ENCODE data around the gene ZNF446. TPM values are rescaled to one million over a fixed set of nuclear protein-coding genes. Genes with fewer than 3 reads are reported as not detected.
"Not testable (repeated sequence)": the region's sequence is repeated elsewhere in the genome, so short reads cannot be mapped to it uniquely, and the experiment has no call there.

The ZNF446 gene
- total RNA-seq, 1 donor from 2014 or later: 6.0 TPM

DNA sequence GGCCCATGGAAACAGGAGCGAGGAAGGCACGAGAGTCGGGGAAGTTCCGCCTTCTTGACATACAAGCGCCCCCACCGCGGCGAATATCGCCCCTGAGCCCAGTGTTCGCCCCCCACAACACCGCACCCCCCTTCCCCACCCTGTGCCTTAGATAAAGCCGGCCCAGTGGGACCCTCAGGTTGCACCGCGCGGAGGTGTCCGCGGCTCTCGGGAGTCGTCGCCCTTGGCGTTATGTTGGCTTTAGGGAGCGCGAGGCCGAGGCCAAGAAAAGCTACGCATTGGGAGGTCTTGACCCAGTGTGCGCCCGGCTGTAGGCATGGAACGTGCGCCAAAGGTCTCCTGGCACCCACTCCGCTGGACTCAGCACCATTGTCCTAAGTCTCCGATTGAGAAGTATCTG, 35.6 kb upstream of the ZNF446 start:
- FAIRE-seq: no peak
- no peak for TF ChIP-seq EZH2 (IDR thresholded peaks at IDR 0.05; ENCODE audit: insufficient read depth, low read length)
- TF ChIP-seq, protein P1, sequence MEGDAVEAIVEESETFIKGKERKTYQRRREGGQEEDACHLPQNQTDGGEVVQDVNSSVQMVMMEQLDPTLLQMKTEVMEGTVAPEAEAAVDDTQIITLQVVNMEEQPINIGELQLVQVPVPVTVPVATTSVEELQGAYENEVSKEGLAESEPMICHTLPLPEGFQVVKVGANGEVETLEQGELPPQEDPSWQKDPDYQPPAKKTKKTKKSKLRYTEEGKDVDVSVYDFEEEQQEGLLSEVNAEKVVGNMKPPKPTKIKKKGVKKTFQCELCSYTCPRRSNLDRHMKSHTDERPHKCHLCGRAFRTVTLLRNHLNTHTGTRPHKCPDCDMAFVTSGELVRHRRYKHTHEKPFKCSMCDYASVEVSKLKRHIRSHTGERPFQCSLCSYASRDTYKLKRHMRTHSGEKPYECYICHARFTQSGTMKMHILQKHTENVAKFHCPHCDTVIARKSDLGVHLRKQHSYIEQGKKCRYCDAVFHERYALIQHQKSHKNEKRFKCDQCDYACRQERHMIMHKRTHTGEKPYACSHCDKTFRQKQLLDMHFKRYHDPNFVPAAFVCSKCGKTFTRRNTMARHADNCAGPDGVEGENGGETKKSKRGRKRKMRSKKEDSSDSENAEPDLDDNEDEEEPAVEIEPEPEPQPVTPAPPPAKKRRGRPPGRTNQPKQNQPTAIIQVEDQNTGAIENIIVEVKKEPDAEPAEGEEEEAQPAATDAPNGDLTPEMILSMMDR (IDR thresholded peaks at IDR 0.05; ENCODE audit: insufficient read depth, low read depth, low read length): no peak
- H3K9ac ChIP-seq (ENCODE audit: low read length): peak overlapping the region; percentile 55
- peaks cover 14% of the 10 kb centered on the region for H3K4me1 ChIP-seq (ENCODE audit: insufficient read depth, low read length)
- H3K79me2 ChIP-seq (ENCODE audit: insufficient read depth, low read length): peaks cover 24% of the 10 kb centered on the region
- H2AFZ ChIP-seq (ENCODE audit: low read depth, low read length): peak overlapping the region; percentile 90
- H3K36me3 ChIP-seq (ENCODE audit: insufficient read depth, low read length): peaks cover 13% of the 10 kb centered on the region
- peak overlapping the region; percentile 91 for H3K4me2 ChIP-seq (ENCODE audit: low read length)
- no peaks in the 10 kb centered on the region for H4K20me1 ChIP-seq (ENCODE audit: insufficient read depth, low read length)
- Mint-ChIP-seq H3K4me1 (ENCODE audit: low read depth, unreplicated experiment) (peaks cover 3% of the 10 kb centered on the region), H3K9me3 (ENCODE audit: unreplicated experiment) (peaks cover 54% of the 10 kb centered on the region), H3K4me3 (ENCODE audit: unreplicated experiment) (peak overlapping the region; percentile 80), H3K36me3 (ENCODE audit: low read depth, unreplicated experiment) (peaks cover 33% of the 10 kb centered on the region), H3K27ac (ENCODE audit: unreplicated experiment) (peak overlapping the region; percentile 90), H3K27me3 (ENCODE audit: low read depth, unreplicated experiment) (peaks cover 40% of the 10 kb centered on the region)
- H3K9me3 ChIP-seq (ENCODE audit: insufficient read depth, low read depth, low read length): peaks cover 33% of the 10 kb centered on the region
- no peak for DNase-seq (ENCODE audit: low read depth)
- no peaks in the 10 kb centered on the region for H3K27me3 ChIP-seq (ENCODE audit: insufficient read depth, low read length)
- peak overlapping the region; percentile 81 for H3K4me3 ChIP-seq (ENCODE audit: insufficient read depth, low read depth, low read length)
- peak overlapping the region; percentile 41 for H3K27ac ChIP-seq (ENCODE audit: low read depth, low read length)

DNA sequence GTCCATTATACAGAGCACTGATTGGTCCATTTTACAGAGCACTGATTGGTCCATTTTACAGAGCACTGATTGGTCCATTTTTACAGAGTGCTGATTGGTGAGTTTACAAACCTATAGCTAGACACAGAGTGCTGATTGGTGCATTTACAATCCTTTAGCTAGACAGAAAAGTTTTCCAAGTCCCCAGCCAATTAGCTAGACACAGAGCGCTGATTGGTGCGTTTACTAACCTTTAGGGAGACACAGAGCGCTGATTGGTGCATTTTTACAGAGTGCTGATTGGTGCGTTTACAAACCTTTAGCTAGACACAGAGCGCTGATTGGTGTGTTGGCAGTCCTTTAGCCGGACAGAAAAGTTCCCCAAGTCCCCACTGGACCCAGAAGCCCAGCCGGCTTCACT, 33.2 kb upstream of the ZNF446 start:
- not testable (repeated sequence) for DNase-seq (ENCODE audit: low read depth); H3K4me2 ChIP-seq (ENCODE audit: low read length); H3K27me3 ChIP-seq (ENCODE audit: insufficient read depth, low read length); H2AFZ ChIP-seq (ENCODE audit: low read depth, low read length); H4K20me1 ChIP-seq (ENCODE audit: insufficient read depth, low read length); H3K4me3 ChIP-seq (ENCODE audit: insufficient read depth, low read depth, low read length); H3K4me1 Mint-ChIP-seq (ENCODE audit: low read depth, unreplicated experiment); FAIRE-seq; H3K36me3 ChIP-seq (ENCODE audit: insufficient read depth, low read length); H3K4me3 Mint-ChIP-seq (ENCODE audit: unreplicated experiment); H3K9ac ChIP-seq (ENCODE audit: low read length); H3K27ac Mint-ChIP-seq (ENCODE audit: unreplicated experiment); H3K27ac ChIP-seq (ENCODE audit: low read depth, low read length)
- Mint-ChIP-seq H3K36me3 (ENCODE audit: low read depth, unreplicated experiment) (peaks cover 19% of the 10 kb centered on the region), H3K9me3 (ENCODE audit: unreplicated experiment) (peaks cover 49% of the 10 kb centered on the region), H3K27me3 (ENCODE audit: low read depth, unreplicated experiment) (peaks cover 43% of the 10 kb centered on the region)
- H3K9me3 ChIP-seq (ENCODE audit: insufficient read depth, low read depth, low read length): peaks cover 17% of the 10 kb centered on the region
- peaks cover 16% of the 10 kb centered on the region for H3K79me2 ChIP-seq (ENCODE audit: insufficient read depth, low read length)
- peaks cover 14% of the 10 kb centered on the region for H3K4me1 ChIP-seq (ENCODE audit: insufficient read depth, low read length)

- not testable (repeated sequence) for H3K79me2 ChIP-seq (ENCODE audit: insufficient read depth, low read length); H3K36me3 Mint-ChIP-seq (ENCODE audit: low read depth, unreplicated experiment); H3K9ac ChIP-seq (ENCODE audit: low read length); H3K4me1 Mint-ChIP-seq (ENCODE audit: low read depth, unreplicated experiment); H3K27me3 ChIP-seq (ENCODE audit: insufficient read depth, low read length); H3K4me3 Mint-ChIP-seq (ENCODE audit: unreplicated experiment); H3K4me3 ChIP-seq (ENCODE audit: insufficient read depth, low read depth, low read length); DNase-seq (ENCODE audit: low read depth); H3K27ac Mint-ChIP-seq (ENCODE audit: unreplicated experiment); H3K4me1 ChIP-seq (ENCODE audit: insufficient read depth, low read length); H3K4me2 ChIP-seq (ENCODE audit: low read length); H3K27ac ChIP-seq (ENCODE audit: low read depth, low read length); FAIRE-seq; H3K36me3 ChIP-seq (ENCODE audit: insufficient read depth, low read length); H2AFZ ChIP-seq (ENCODE audit: low read depth, low read length); H4K20me1 ChIP-seq (ENCODE audit: insufficient read depth, low read length); H3K9me3 ChIP-seq (ENCODE audit: insufficient read depth, low read depth, low read length)
- peaks cover 30% of the 10 kb centered on the region for H3K27me3 Mint-ChIP-seq (ENCODE audit: low read depth, unreplicated experiment)
- peaks cover 17% of the 10 kb centered on the region for H3K9me3 Mint-ChIP-seq (ENCODE audit: unreplicated experiment)
These were observed 27.3 kb upstream of the ZNF446 start for GRCh38 chr19:58448860-58449259.

GRCh38 chr19:58449980-58450379, 26.2 kb upstream of the ZNF446 start:
- Mint-ChIP-seq H3K27me3 (ENCODE audit: low read depth, unreplicated experiment) (peaks cover 23% of the 10 kb centered on the region), H3K9me3 (ENCODE audit: unreplicated experiment) (peaks cover 15% of the 10 kb centered on the region)
- FAIRE-seq; H3K27ac Mint-ChIP-seq (ENCODE audit: unreplicated experiment); H3K36me3 ChIP-seq (ENCODE audit: insufficient read depth, low read length); H3K27me3 ChIP-seq (ENCODE audit: insufficient read depth, low read length); H3K9ac ChIP-seq (ENCODE audit: low read length); H4K20me1 ChIP-seq (ENCODE audit: insufficient read depth, low read length); H3K27ac ChIP-seq (ENCODE audit: low read depth, low read length); H3K4me2 ChIP-seq (ENCODE audit: low read length); H2AFZ ChIP-seq (ENCODE audit: low read depth, low read length); H3K4me3 Mint-ChIP-seq (ENCODE audit: unreplicated experiment); H3K79me2 ChIP-seq (ENCODE audit: insufficient read depth, low read length); H3K36me3 Mint-ChIP-seq (ENCODE audit: low read depth, unreplicated experiment); H3K9me3 ChIP-seq (ENCODE audit: insufficient read depth, low read depth, low read length); H3K4me3 ChIP-seq (ENCODE audit: insufficient read depth, low read depth, low read length); H3K4me1 ChIP-seq (ENCODE audit: insufficient read depth, low read length); DNase-seq (ENCODE audit: low read depth); H3K4me1 Mint-ChIP-seq (ENCODE audit: low read depth, unreplicated experiment): not testable (repeated sequence)

Data from astrocyte (in vitro differentiated cells and primary cell).